ENCODE results near the gene C17orf58. TPM values are rescaled to one million over a fixed set of nuclear protein-coding genes. Genes with fewer than 3 reads are reported as not detected.

C17orf58 gene
- total and polyA plus RNA-seq, 9 of the 15 experiments (the other 6 are each of a cell fraction or from before 2014, with no cell fraction given) = 8.6 to 37.4 (median 27.6) TPM

GRCh38 chr17:68019675-68020408 lies 23.6 kb upstream of the C17orf58 start (continued):
- TF ChIP-seq NFE2L1 (tag; IDR thresholded peaks at IDR 0.05; ENCODE audit: borderline replicate concordance, low read depth) (no peak), THRA (IDR thresholded peaks at IDR 0.05) (no peak), ZNF586 (CRISPR knock-in tag; conservative IDR thresholded peaks at IDR 0.05) (no peak), ARID2 (IDR thresholded peaks at IDR 0.05) (no peak), ZNF175 (CRISPR knock-in tag; IDR thresholded peaks at IDR 0.05; ENCODE audit: low read depth) (0 out of 2 replicates have a peak, but pooled peaks have one; percentile 13), HNRNPLL (IDR thresholded peaks at IDR 0.05; ENCODE audit: low read depth, low read length, poor library complexity, severe bottlenecking) (peak; percentile 79), ZKSCAN8 (CRISPR knock-in tag; IDR thresholded peaks at IDR 0.05) (no peak), ZNF717 (CRISPR knock-in tag; IDR thresholded peaks at IDR 0.05) (no peak), CXXC5 (CRISPR knock-in tag; IDR thresholded peaks at IDR 0.05) (peak; percentile 97), ELF2 (CRISPR knock-in tag; IDR thresholded peaks at IDR 0.05) (no peak), ETV1 (tag; conservative IDR thresholded peaks at IDR 0.05; ENCODE audit: low read depth) (peak; percentile 82), ZNF740 (CRISPR knock-in tag; IDR thresholded peaks at IDR 0.05) (peak; percentile 51; the same call in 1 of the 2 replicates), ZNF740 (tag; IDR thresholded peaks at IDR 0.05) (no peak), MAFG (tag; conservative IDR thresholded peaks at IDR 0.05) (no peak), ZNF398 (CRISPR knock-in tag; IDR thresholded peaks at IDR 0.05) (no peak), ZBTB8A (IDR thresholded peaks at IDR 0.05; ENCODE audit: partially characterized antibody) (peak; percentile 94), CREBBP (IDR thresholded peaks at IDR 0.05; ENCODE audit: low read depth, low read length) (no peak), ZNF134 (CRISPR knock-in tag; conservative IDR thresholded peaks at IDR 0.05) (no peak), MAX (CRISPR knock-in tag; IDR thresholded peaks at IDR 0.05) (peak; percentile 93), PYGO2 (tag; IDR thresholded peaks at IDR 0.05) (no peak), XRCC3 (IDR thresholded peaks at IDR 0.05) (no peak)
